Smooth muscle cell (in vitro differentiated cells): ENCODE measurements around the gene ZNF44. TPM values are rescaled to one million over a fixed set of nuclear protein-coding genes. Genes with fewer than 3 reads are reported as not detected.
A peak's percentile ranks its signal among the peaks of the same experiment; 100 is the strongest.

ENCODE experiments used
- DNase-seq: peaks from one replicate; lab custom pipeline; 2025; ENCODE audit not compliant: unreplicated experiment; lab: John Stamatoyannopoulos, UW
- H2AFZ ChIP-seq: fragments of 200-600 bp; sonication (generic); 2 replicates; pipeline ENCODE4 v1.6.0; 2016; ENCODE audit warnings: antibody characterized with exemption, low read depth, mild to moderate bottlenecking
- H3F3A ChIP-seq: fragments of 200-600 bp; sonication (generic); 2 replicates; pipeline ENCODE4 v1.6.0; 2017; ENCODE audit warnings: antibody characterized with exemption, low read depth
- H3K27ac ChIP-seq: fragments of 200-600 bp; sonication (generic); 2 replicates; pipeline ENCODE4 v1.5.1; 2016; ENCODE audit warnings: low read depth, mild to moderate bottlenecking
- H3K27me3 ChIP-seq: fragments of 200-600 bp; sonication (generic); 2 replicates; pipeline ENCODE4 v1.6.1; 2016; ENCODE audit warnings: low read depth, mild to moderate bottlenecking
- H3K36me3 ChIP-seq: fragments of 200-600 bp; sonication (generic); 2 replicates; pipeline ENCODE4 v1.5.1; 2016; ENCODE audit warnings: low read depth
- H3K4me1 ChIP-seq: fragments of 200-600 bp; sonication (generic); 2 replicates; pipeline ENCODE4 v1.5.1; 2016; ENCODE audit warnings: low read depth
- H3K4me2 ChIP-seq: fragments of 200-600 bp; sonication (generic); 2 replicates; pipeline ENCODE4 v1.6.0; 2016; ENCODE audit warnings: mild to moderate bottlenecking
- H3K4me3 ChIP-seq: fragments of 200-600 bp; sonication (generic); 2 replicates; pipeline ENCODE4 v1.5.1; 2016; ENCODE audit warnings: mild to moderate bottlenecking
- H3K79me2 ChIP-seq: fragments of 200-600 bp; sonication (generic); 2 replicates; pipeline ENCODE4 v1.6.0; 2016; ENCODE audit warnings: low read depth, mild to moderate bottlenecking
- H3K9ac ChIP-seq: fragments of 200-600 bp; sonication (generic); 2 replicates; pipeline ENCODE4 v1.6.0; 2016; ENCODE audit warnings: low read depth
- H3K9me3 ChIP-seq: fragments of 200-600 bp; sonication (generic); replicated peaks from 2 replicates; pipeline ENCODE4 v1.5.1; 2016; ENCODE audit warnings: low read depth
- H4K20me1 ChIP-seq: fragments of 200-600 bp; sonication (generic); 2 replicates; pipeline ENCODE4 v1.6.0; 2016; ENCODE audit warnings: low read depth
- WGBS: methylation state at CpG from one replicate; pipeline ENCODE4 v1.1.7; 2016; ENCODE audit warnings: low lambda C conversion rate; 5-methylcytosine and 5-hydroxymethylcytosine counted together
- polyA plus RNA-seq: library from polyadenylated mRNA; unstranded; fragments of >200 nt; fragmentation: Nextera tagmentation; extraction: Ambion mirVana; gene quantifications from 2 replicates; pipeline ENCODE4 v1.2.1, GENCODE V29; 2016
- total RNA-seq: library from RNA; depleted of rRNA; stranded (reverse); fragments of >200 nt; gene quantifications from 2 replicates; pipeline ENCODE4 v1.2.3, GENCODE V29; 2014
- TF ChIP-seq, protein P1 (sequence below): fragments of 200-600 bp; sonication (generic); IDR thresholded peaks from 2 replicates; pipeline ENCODE4 v1.5.1; 2017; ENCODE audit warnings: borderline replicate concordance, mild to moderate bottlenecking, antibody characterized with exemption; ENCODE audit not compliant: insufficient read depth, poor library complexity, severe bottlenecking

The ZNF44 gene
- total and polyA plus RNA-seq, 2 experiments from 2014 or later = 3.2 to 5.8 TPM

DNA sequence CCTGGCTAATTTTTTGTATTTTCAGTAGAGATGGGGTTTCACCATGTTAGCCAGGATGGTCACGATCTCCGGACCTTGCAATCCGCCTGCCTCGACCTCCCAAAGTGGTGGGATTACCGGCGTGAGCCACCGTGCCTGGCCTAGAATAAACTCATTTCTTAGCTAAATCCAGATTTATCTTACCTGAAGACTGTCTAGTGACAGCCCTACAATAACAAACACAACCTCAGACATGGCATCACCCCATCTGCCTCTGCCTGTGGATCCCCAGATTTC is 5.0 kb downstream of the ZNF44 start:
- no peak overlapping the region for H3K9ac ChIP-seq
- 98% methylated on average over 7 of the region's 7 CpGs for WGBS
- H3K4me3 ChIP-seq = no peak overlapping the region
- DNase-seq = no peak
- no peaks in the 10 kb centered on the region for H3F3A ChIP-seq
- H3K79me2 ChIP-seq = peaks cover 81% of the 10 kb centered on the region
- H2AFZ ChIP-seq = no peak overlapping the region
- no peaks in the 10 kb centered on the region for H3K36me3 ChIP-seq
- peaks cover 27% of the 10 kb centered on the region for H4K20me1 ChIP-seq
- peaks cover 4% of the 10 kb centered on the region for H3K4me1 ChIP-seq
- no peaks in the 10 kb centered on the region for H3K9me3 ChIP-seq
- TF ChIP-seq, protein P1, sequence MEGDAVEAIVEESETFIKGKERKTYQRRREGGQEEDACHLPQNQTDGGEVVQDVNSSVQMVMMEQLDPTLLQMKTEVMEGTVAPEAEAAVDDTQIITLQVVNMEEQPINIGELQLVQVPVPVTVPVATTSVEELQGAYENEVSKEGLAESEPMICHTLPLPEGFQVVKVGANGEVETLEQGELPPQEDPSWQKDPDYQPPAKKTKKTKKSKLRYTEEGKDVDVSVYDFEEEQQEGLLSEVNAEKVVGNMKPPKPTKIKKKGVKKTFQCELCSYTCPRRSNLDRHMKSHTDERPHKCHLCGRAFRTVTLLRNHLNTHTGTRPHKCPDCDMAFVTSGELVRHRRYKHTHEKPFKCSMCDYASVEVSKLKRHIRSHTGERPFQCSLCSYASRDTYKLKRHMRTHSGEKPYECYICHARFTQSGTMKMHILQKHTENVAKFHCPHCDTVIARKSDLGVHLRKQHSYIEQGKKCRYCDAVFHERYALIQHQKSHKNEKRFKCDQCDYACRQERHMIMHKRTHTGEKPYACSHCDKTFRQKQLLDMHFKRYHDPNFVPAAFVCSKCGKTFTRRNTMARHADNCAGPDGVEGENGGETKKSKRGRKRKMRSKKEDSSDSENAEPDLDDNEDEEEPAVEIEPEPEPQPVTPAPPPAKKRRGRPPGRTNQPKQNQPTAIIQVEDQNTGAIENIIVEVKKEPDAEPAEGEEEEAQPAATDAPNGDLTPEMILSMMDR = no peak
- H3K4me2 ChIP-seq = no peak overlapping the region
- H3K27ac ChIP-seq = peak overlapping the region; percentile 85
- no peaks in the 10 kb centered on the region for H3K27me3 ChIP-seq

DNA sequence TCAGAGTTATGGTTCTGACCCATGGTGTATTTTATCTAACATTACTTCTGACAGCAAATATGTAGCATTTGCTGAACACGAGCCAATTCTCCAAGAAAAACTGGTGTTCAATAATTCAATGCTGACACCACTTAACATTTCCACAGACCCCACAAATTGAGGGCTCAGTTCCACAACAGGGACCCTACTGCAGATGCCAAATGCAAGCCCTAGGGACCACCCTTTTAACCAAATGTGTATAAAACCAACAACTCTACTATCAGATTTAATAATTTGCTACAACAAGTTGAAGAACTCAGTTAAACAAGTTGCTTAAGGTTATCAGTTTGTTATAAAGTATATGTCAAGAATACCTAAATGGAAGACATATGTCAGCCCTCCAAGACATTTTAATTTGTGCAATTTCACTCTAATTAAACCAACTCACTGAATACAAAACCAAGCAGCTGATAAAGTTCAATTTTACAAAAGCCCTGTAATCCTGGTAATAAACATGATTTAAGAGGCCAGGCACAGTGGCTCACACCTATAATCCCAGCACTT is 6.7 kb downstream of the ZNF44 start:
- WGBS = 100% methylated on average over 1 of the region's 1 CpG
- Histone ChIP-seq H3K9ac (no peak overlapping the region), H3K79me2 (peaks cover 92% of the 10 kb centered on the region), H3K27me3 (no peaks in the 10 kb centered on the region), H3K27ac (peak overlapping the region; percentile 47), H2AFZ (no peak overlapping the region), H3K9me3 (no peaks in the 10 kb centered on the region), H3K4me2 (no peak overlapping the region), H3K4me3 (no peak overlapping the region), H3K4me1 (peaks cover 4% of the 10 kb centered on the region), H3K36me3 (peaks cover 3% of the 10 kb centered on the region), H3F3A (no peaks in the 10 kb centered on the region), H4K20me1 (peaks cover 20% of the 10 kb centered on the region)
- DNase-seq = no peak
- TF ChIP-seq, protein P1 = no peak

GRCh38 chr19:12284631-12285030 is 10.1 kb downstream of the ZNF44 start:
- Histone ChIP-seq H3K79me2 (peaks cover 92% of the 10 kb centered on the region), H3K36me3 (peaks cover 8% of the 10 kb centered on the region), H3K4me1 (peaks cover 4% of the 10 kb centered on the region), H4K20me1 (peaks cover 10% of the 10 kb centered on the region), H3K9me3 (peaks cover 10% of the 10 kb centered on the region), H2AFZ (no peak overlapping the region), H3K27me3 (no peaks in the 10 kb centered on the region), H3K4me3 (no peak overlapping the region), H3K9ac (no peak overlapping the region), H3K4me2 (no peak overlapping the region), H3F3A (no peaks in the 10 kb centered on the region), H3K27ac (no peak overlapping the region)
- DNase-seq = no peak
- TF ChIP-seq, protein P1 = no peak
- 97% methylated on average over 18 of the region's 18 CpGs for whole genome bisulfite sequencing

DNA sequence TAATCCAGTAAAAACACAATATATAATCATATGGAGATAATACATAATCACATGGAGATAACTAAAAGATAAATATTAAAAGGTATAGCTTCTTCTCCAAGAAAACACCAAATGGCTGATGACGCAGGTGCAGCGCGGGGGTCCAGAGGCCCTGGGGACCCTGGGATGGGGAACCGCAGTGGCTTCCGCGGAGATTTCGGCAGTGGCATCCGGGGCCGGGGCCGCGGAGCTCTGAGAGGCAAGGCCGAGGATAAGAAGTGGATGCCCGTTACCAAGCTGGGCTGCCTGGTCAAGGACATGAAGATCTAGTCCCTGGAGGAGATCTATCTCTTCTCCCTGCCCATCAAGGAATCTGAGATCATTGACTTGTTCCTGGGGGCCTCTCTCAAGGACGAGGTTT is 10.5 kb downstream of the ZNF44 start:
- Histone ChIP-seq H3K79me2 (peaks cover 96% of the 10 kb centered on the region), H3K36me3 (peaks cover 12% of the 10 kb centered on the region), H2AFZ (no peak overlapping the region), H4K20me1 (peaks cover 10% of the 10 kb centered on the region), H3K9me3 (peaks cover 12% of the 10 kb centered on the region), H3K4me1 (peaks cover 1% of the 10 kb centered on the region), H3K27ac (no peak overlapping the region), H3K27me3 (no peaks in the 10 kb centered on the region), H3F3A (no peaks in the 10 kb centered on the region), H3K4me3 (no peak overlapping the region), H3K4me2 (no peak overlapping the region), H3K9ac (no peak overlapping the region)
- no peak for DNase-seq
- TF ChIP-seq, protein P1 = no peak
- 97% methylated on average over 14 of the region's 14 CpGs for WGBS
